HuH-7.5 (cell line): Measurements from ENCODE around the gene DOK1.

Experiments used
- DNase-seq: peaks from one replicate; pipeline ENCODE4 v3.0.0; 2011; ENCODE audit warnings: low spot score

DOK1 gene

GRCh38 chr2:74553892-74554819 lies at the start of gene DOK1, which contains the start of gene LOXL3:
Gene DOK1 (plus strand): TSS chr2:74554720. CDS start chr2:74554755, 35 bp downstream.
Gene LOXL3 (minus strand): TSS chr2:74553942. CDS start chr2:74552634, 1,308 bp downstream.
- peak; percentile 69 for DNase-seq

DNA sequence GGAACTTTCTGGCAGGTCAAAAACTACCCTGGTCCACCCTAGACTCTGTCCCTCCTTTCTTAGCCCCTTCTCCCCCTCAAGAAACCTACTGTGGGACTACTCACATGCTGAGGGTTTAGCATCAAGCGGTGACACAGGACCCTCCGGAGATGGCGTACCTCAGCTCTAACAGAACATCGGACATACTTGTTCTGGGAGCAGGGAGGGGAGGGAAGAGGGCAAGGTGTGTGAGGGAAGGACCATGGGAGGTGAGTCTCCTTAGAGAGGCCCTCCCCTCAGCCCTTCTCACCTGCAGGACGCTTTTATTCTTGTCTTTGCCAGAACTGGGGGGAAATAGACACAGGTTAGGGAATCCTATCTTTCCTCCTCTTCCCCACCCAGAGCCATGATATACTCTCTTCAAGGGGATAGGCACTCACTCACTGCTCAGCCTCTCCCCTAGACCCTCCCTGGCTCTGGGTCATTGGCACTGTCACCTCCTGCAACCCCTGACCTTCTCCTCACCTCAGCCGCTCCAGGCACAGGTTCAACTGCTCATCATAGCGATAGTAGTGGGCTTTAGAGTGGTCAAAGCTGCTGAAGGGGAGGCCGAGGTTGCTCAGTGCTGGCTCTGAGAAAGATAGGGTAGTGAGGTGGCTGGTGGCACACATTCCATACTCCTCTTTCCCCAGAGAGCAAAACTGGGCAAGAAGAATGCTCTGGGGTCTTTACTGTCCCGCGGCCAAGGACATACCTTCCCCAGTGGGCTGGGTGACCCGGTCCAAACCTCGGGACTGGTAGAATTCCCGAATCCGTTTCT lies 48.9 kb upstream of the DOK1 start:
- no peak for DNase-seq

DNA sequence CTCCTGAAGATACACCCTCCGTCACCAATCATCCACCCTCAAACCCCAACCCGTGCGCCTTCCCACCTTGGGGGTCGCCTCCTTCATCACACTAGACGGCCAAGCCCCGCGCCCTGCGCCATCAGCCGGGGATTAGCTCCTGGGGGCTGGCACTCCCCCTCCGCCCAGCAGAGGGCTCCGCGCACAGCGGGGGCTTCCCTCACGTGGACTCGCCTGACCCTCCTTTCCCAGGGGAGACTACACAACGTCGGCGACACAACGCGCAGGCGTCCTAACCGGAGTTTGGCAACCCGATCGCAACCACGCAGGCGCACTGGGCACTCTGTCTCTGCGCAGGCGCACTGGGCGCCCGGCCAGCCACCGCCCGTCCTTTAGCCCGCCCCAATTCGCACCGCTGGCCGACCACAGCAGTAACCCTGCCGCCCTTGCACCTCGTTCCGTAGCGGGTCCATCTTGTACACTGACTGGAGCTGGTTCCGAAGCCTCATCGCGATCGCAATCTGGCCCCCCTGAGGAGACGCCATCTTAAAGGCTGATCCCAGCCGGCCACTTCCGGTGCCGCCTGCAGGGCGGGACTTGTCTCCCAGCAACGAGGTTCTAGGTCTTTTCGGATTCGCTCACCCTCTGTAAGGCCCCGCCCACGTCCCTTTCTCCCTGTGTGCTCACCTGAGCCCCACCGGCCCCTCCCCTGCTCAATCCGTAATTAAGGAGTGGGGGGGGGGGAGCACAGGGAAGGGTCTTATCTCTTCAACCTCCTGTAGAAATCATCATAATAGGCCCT lies 47.2 kb upstream of the DOK1 start, which contains the start of gene PCGF1:
Gene PCGF1, minus strand, starts transcription at position 551 of the 781 bp plus-strand sequence. Its CDS starts 27 bp downstream, at position 524.
- peak; percentile 92 for DNase-seq

DNA sequence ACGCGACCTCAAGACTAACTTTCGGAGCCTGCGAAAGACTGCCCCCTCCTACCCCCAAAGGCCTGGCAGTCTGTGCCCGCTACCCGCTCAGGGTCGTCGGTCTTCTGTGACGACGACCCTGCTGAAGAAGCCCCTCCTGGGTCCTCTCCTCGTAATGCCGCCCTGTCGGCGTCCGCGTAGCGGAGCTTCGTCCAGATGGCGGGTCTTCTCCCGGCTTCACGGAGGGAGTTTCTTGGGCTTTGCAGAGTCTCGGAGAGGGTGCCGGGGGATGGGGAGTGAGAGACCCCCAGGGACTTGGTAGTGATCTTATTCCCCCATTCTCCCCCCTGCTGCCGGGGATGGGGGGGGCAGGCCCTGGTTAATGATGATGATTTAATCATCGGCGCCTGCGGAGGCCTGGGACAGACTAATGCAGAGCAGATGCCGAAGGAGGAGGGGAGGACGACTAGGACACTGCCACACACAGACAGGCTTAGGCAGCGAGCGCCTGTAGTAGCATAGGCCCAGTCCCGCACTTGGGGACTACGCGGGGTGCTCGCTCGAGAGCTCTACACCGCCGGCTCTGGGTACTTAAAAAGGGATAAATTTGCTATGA lies 46.5 kb upstream of the DOK1 start:
- DNase-seq, result no peak

DNA sequence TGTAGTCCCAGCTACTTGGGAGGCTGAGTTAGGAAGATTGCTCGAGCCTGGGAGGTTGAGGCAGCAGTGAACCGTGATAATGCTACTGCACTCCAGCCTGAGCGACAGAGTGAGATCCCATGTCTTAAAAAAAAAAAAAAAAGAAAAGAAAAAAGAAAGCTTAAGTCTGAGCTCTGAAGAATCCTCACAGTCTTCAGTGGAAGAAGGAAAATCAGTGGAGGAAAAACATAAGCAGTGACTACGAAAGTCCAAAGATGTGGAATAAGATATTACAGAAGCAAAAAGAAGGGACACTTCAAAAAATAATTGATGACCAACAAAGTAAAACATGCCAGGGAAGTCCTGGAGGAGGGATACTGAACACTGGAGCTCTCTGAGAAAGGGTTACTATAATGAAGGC lies 44.2 kb upstream of the DOK1 start:
- no peak for DNase-seq

DNA sequence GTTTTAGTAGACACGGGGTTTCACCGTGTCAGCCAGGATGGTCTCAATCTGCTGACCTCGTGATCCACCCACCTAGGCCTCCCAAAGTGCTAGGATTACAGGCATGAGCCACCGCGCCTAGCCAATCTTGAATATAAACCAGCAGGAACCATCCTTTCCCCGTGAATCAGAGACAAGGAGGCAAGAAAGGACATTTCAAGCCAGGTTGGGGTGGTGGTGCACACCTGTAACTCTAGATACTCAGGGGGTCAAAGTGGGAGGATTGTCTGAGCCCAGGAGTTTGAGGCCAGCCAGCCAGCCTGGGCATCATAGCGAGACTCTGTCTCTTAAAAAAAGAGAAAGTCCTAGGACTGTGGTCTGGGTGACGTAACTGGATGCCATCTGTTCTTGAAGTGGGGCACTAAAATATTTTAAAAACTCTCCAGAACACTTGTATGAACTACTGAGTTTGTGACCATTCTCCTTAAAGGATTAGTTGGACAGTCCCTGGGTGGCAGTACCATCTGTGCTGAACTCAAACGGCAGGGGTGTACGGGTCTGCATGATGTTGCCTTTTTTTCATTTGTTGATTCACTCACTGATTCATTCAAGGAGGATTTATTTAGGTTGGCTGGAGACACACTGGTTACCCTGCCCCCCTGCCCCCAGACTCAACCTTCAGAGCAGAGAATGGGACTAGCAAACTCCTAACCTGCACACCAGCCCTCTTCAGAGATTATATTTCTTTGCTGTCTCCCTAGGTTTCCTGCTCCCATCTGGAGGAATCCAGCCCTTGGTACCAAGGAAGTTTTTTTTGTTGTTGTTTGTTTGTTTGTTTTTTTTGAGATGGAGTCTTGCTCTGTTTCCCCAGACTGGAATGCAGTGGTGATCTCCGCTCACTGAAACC lies 43.2 kb upstream of the DOK1 start:
- DNase-seq, result no peak

GRCh38 chr2:74512744-74513604 lies 41.5 kb upstream of the DOK1 start:
- DNase-seq, result no peak

DNA sequence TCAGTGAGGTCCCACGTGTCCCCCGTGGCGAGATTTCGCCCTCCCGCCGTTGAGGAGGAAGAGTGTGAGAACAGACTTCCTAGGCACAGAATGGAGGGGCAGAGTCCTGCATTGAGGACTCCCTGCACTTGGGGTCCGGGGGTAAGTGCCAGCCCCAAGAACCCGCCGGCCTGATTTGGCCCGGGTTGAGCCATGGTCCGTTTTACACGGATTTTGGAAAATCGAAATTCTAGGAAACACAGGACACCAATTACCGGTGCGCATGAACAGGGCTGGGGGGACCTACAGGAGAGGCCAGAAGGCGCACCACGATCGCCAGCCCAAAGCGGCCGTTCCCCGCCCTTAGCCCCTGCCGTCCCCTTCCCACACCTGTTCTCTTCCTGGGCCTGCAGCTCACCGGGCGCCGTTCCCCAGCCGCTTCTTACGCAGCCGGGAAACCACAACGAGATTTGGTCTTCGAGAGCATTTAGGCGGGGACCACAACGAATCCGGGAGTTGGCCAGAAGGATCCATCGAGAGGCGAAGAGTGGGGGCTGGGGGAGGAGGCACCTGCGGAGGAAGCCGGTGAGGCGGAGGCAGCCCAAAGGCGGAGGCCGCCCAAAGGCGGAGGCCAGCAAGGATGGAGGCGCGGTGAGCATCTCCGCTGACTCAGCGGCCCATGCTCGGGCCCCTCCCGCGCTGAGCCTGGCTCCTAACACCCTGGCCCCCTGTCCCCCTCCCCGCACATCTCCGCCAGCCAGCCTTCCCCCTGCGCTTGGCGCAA lies 40.7 kb upstream of the DOK1 start:
- no peak for DNase-seq

- no peak for DNase-seq
These were observed 39.9 kb upstream of the DOK1 start, which contains the start of gene TLX2 for GRCh38 chr2:74514368-74515270. Gene TLX2 (plus strand): TSS chr2:74514450. CDS start chr2:74514807, 357 bp downstream.

DNA sequence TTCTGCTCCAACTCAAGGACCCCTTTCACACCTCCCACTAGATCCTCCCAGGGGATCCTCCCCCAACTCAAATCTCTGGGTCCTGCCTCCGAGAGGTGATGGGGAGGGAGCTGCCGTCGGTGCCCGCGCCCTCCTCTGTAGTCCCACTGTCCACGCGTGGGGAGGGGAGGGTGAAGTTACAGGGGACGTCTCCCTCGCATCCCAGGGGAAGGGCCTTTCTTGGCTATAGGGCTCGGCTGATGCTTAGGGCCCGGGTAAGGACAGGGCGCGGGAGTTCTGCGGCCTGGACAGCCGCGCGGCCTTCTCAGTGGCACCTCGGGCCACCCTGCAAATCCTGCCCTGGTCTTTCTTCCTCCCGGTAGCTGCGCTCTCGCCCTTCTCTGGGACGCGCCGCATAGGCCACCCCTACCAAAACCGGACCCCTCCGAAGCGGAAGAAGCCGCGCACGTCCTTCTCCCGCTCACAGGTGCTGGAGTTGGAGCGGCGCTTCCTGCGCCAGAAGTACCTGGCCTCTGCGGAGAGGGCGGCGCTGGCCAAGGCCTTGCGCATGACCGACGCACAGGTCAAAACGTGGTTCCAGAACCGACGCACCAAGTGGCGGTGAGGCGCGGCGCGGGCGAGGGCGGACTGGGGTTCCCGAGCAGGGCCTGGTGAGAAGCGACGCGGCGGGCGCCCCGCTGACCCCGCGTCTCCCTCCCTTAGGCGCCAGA lies 39.1 kb upstream of the DOK1 start:
- no peak for DNase-seq

GRCh38 chr2:74515981-74516633 lies 38.4 kb upstream of the DOK1 start:
- DNase-seq, result no peak

GRCh38 chr2:74516650-74517049 lies 37.9 kb upstream of the DOK1 start:
- DNase-seq, result no peak

- no peak for DNase-seq
These were observed 32.0 kb upstream of the DOK1 start for GRCh38 chr2:74522516-74522915.

- no peak for DNase-seq
These were observed 30.5 kb upstream of the DOK1 start for GRCh38 chr2:74524005-74524404.

- no peak for DNase-seq
These were observed 29.4 kb upstream of the DOK1 start for GRCh38 chr2:74524955-74525716.
